GM23338 (cell line): ENCODE results near the gene GNG10. TPM values are rescaled to one million over a fixed set of nuclear protein-coding genes. Genes with fewer than 3 reads are reported as not detected.
A peak's percentile ranks its signal among the peaks of the same experiment; 100 is the strongest.

ENCODE experiments used
- ATAC-seq: fragments of 200-7000 bp; cut with Tn5 transposase; 3 replicates; pipeline ENCODE4 v1.9.1; 2020
- DNase-seq: peaks from one replicate; pipeline ENCODE4 v3.0.0-alpha.2; 2015; ENCODE audit warnings: low spot score
- H2AFZ ChIP-seq: fragments of 200-600 bp; sonication (generic); 2 replicates; pipeline ENCODE4 v1.8.0; 2016; ENCODE audit warnings: antibody characterized with exemption, mild to moderate bottlenecking, moderate library complexity
- H3F3A ChIP-seq: fragments of 200-600 bp; sonication (generic); replicated peaks from 2 replicates; pipeline ENCODE4 v1.8.0; 2017; ENCODE audit warnings: antibody characterized with exemption, mixed run types, low read depth
- H3K27ac ChIP-seq: fragments of 200-600 bp; sonication (generic); 2 replicates; pipeline ENCODE4 v1.6.1; 2016; ENCODE audit warnings: low read depth
- H3K27me3 ChIP-seq: fragments of 200-600 bp; sonication (generic); 2 replicates; pipeline ENCODE4 v1.8.0; 2016; ENCODE audit warnings: mild to moderate bottlenecking, mixed run types, moderate library complexity; ENCODE audit not compliant: insufficient read depth
- H3K36me3 ChIP-seq: fragments of 200-600 bp; sonication (generic); 2 replicates; pipeline ENCODE4 v1.8.0; 2016; ENCODE audit warnings: mild to moderate bottlenecking; ENCODE audit not compliant: insufficient read depth
- H3K4me1 ChIP-seq: fragments of 200-600 bp; sonication (generic); 2 replicates; pipeline ENCODE4 v1.8.0; 2016; ENCODE audit warnings: mild to moderate bottlenecking, moderate library complexity; ENCODE audit not compliant: insufficient read depth
- H3K4me2 ChIP-seq: fragments of 200-600 bp; sonication (generic); 2 replicates; pipeline ENCODE4 v1.7.1; 2017; ENCODE audit warnings: mixed run types
- H3K4me3 ChIP-seq: fragments of 200-600 bp; sonication (generic); 2 replicates; pipeline ENCODE4 v1.6.1; 2016; ENCODE audit warnings: mixed run types
- H3K79me2 ChIP-seq: fragments of 200-600 bp; sonication (generic); replicated peaks from 2 replicates; pipeline ENCODE4 v1.8.0; 2017; ENCODE audit warnings: mild to moderate bottlenecking; ENCODE audit not compliant: insufficient read depth
- H3K9me2 ChIP-seq: fragments of 200-600 bp; sonication (generic); 2 replicates; pipeline ENCODE4 v1.8.0; 2017; ENCODE audit not compliant: insufficient read depth
- H4K20me1 ChIP-seq: fragments of 200-600 bp; sonication (generic); replicated peaks from 2 replicates; pipeline ENCODE4 v1.8.0; 2017; ENCODE audit warnings: mild to moderate bottlenecking; ENCODE audit not compliant: insufficient read depth
- H3K27ac Mint-ChIP-seq: 2 replicates; pipeline ENCODE4 v1.8.0; 2020; ENCODE audit warnings: inconsistent platforms, mild to moderate bottlenecking, moderate library complexity, mixed read lengths
- H3K27me3 Mint-ChIP-seq: 3 replicates; pipeline ENCODE4 v1.8.0; 2022; ENCODE audit warnings: low read depth, mild to moderate bottlenecking, moderate library complexity, mixed read lengths, inconsistent platforms; ENCODE audit not compliant: insufficient read depth, poor library complexity
- H3K36me3 Mint-ChIP-seq: 3 replicates; pipeline ENCODE4 v1.8.0; 2021; ENCODE audit warnings: low read depth, mild to moderate bottlenecking, inconsistent platforms, moderate library complexity, mixed read lengths
- H3K4me1 Mint-ChIP-seq: 3 replicates; pipeline ENCODE4 v1.8.0; 2020; ENCODE audit warnings: mild to moderate bottlenecking, inconsistent platforms, mixed read lengths
- H3K4me3 Mint-ChIP-seq: 3 replicates; pipeline ENCODE4 v1.8.0; 2021; ENCODE audit warnings: moderate library complexity, mild to moderate bottlenecking, inconsistent platforms, mixed read lengths
- H3K9me3 Mint-ChIP-seq: 3 replicates; pipeline ENCODE4 v1.8.0; 2020; ENCODE audit warnings: moderate library complexity, mild to moderate bottlenecking, inconsistent platforms, mixed read lengths
- CREB1 ChIP-seq: fragments of 250-450 bp; sonication (Bioruptor Pico); IDR thresholded peaks from 2 replicates; pipeline ENCODE4 v1.5.0; 2020; ENCODE audit warnings: low read depth, mild to moderate bottlenecking, moderate library complexity
- CTCF ChIP-seq, 2 experiments: fragments of 200-600 bp in 1 of 2; sonication (generic) in 1 of 2; conservative IDR thresholded peaks; 2 replicates each; pipeline versions ENCODE4 v1.5.1 to v1.6.1; 2016 to 2017; ENCODE audit warnings: antibody characterized with exemption in 2 of 2, low read depth in 2 of 2, mild to moderate bottlenecking in 2 of 2, moderate library complexity in 1 of 2
- ETS1 ChIP-seq: IDR thresholded peaks from 2 replicates; pipeline ENCODE4 v1.6.1; 2016; ENCODE audit warnings: antibody characterized with exemption
- EZH2 ChIP-seq: fragments of 200-600 bp; sonication (generic); IDR thresholded peaks from one replicate; pipeline ENCODE4 v1.8.0; 2017; ENCODE audit warnings: antibody characterized with exemption, mild to moderate bottlenecking, low read depth; ENCODE audit not compliant: unreplicated experiment
- POLR2AphosphoS5 ChIP-seq: IDR thresholded peaks from 2 replicates; pipeline ENCODE4 v1.6.1; 2016; ENCODE audit warnings: antibody characterized with exemption, low read depth
- STAT1 ChIP-seq: IDR thresholded peaks from one replicate; pipeline ENCODE4 v1.6.1; 2016; ENCODE audit warnings: antibody characterized with exemption; ENCODE audit not compliant: unreplicated experiment
- ZNF462 ChIP-seq: fragments of 250-450 bp; sonication (Bioruptor Pico); IDR thresholded peaks from 2 replicates; pipeline ENCODE4 v1.5.0; 2020; ENCODE audit warnings: mild to moderate bottlenecking, moderate library complexity
- polyA plus RNA-seq: library from polyadenylated mRNA; unstranded; fragments of >200 nt; fragmentation: Nextera tagmentation; extraction: Ambion mirVana; gene quantifications from 2 replicates; pipeline ENCODE4 v1.2.1, GENCODE V29; 2016
- total RNA-seq: library from RNA; depleted of rRNA; stranded (reverse); fragments of >200 nt; shearing (Covaris generic); gene quantifications from 2 replicates; pipeline ENCODE4 v1.2.3, GENCODE V29; 2014

GNG10 gene
- total and polyA plus RNA-seq, 2 experiments from 2014 or later: 49.9 to 61.2 TPM

GRCh38 chr9:111683392-111683791, 22.0 kb downstream of the GNG10 start (continued):
- TF ChIP-seq ZNF462 (no peak), POLR2AphosphoS5 (no peak), STAT1 (no peak), CREB1 (CRISPR knock-in tag) (no peak), EZH2 (no peak), ETS1 (no peak)

GRCh38 chr9:111691672-111692329, 30.4 kb downstream of the GNG10 start:
- Histone ChIP-seq H3K4me3 (no peak overlapping the region), H3K79me2 (no peaks in the 10 kb centered on the region), H3K4me2 (no peak overlapping the region), H3K9me2 (no peaks in the 10 kb centered on the region), H3K27me3 (no peaks in the 10 kb centered on the region), H3K4me1 (no peaks in the 10 kb centered on the region), H3K27ac (no peak overlapping the region), H3F3A (no peaks in the 10 kb centered on the region), H4K20me1 (no peaks in the 10 kb centered on the region), H3K36me3 (no peaks in the 10 kb centered on the region), H2AFZ (no peak overlapping the region)
- no peak for TF ChIP-seq CREB1 (CRISPR knock-in tag)
- TF ChIP-seq CTCF (conservative IDR thresholded peaks at IDR 0.05; ENCODE audit: low read depth in 2 of 2): peak; percentile 44 to 57
- H3K9me3 Mint-ChIP-seq: no peaks in the 10 kb centered on the region
- H3K27ac Mint-ChIP-seq: no peak overlapping the region
- no peak overlapping the region for H3K4me3 Mint-ChIP-seq
- no peaks in the 10 kb centered on the region; the same call in 2 of the 3 replicates for H3K36me3 Mint-ChIP-seq
- peaks cover 4% of the 10 kb centered on the region; the same call in 2 of the 3 replicates for H3K4me1 Mint-ChIP-seq
- no peaks in the 10 kb centered on the region for H3K27me3 Mint-ChIP-seq
- DNase-seq: peak; percentile 27
- no peak for ATAC-seq
